ENCODE measurements around the gene VEPH1.

The VEPH1 gene

GRCh38 chr3:157347577-157348303, 155.5 kb downstream of the VEPH1 start:
- no peak for DNase-seq
- Histone ChIP-seq H3K27me3 (replicated peaks) (no peaks in the 10 kb centered on the region), H3K27ac (no peak overlapping the region), H3K4me3 (ENCODE audit: low read depth, low read length) (no peak overlapping the region), H3K36me3 (replicated peaks) (no peaks in the 10 kb centered on the region)
- in situ Hi-C loops (cut with HindIII; ENCODE audit: low pct_ligation_motif_present, low sequenced_read_pairs): no loop called here
- TF ChIP-seq CTCF (IDR thresholded peaks at IDR 0.05; ENCODE audit: low read depth, low read length, missing control alignments): peak; percentile 62

- no peaks in the 10 kb centered on the region for H3K36me3 ChIP-seq (replicated peaks)
- in situ Hi-C loops (cut with HindIII; ENCODE audit: low pct_ligation_motif_present, low sequenced_read_pairs): no loop called here
- H3K27me3 ChIP-seq (replicated peaks): no peaks in the 10 kb centered on the region
- H3K27ac ChIP-seq: peak overlapping the region; percentile 31
- H3K4me3 ChIP-seq (ENCODE audit: low read depth, low read length): no peak overlapping the region
- DNase-seq: no peak
- TF ChIP-seq CTCF (IDR thresholded peaks at IDR 0.05; ENCODE audit: low read depth, low read length, missing control alignments): no peak
Observed at GRCh38 chr3:157336252-157337009, 166.8 kb downstream of the VEPH1 start.

GRCh38 chr3:157335233-157336076, 167.8 kb downstream of the VEPH1 start:
- TF ChIP-seq CTCF (IDR thresholded peaks at IDR 0.05; ENCODE audit: low read depth, low read length, missing control alignments): no peak
- H3K36me3 ChIP-seq (replicated peaks): no peaks in the 10 kb centered on the region
- no peaks in the 10 kb centered on the region for H3K27me3 ChIP-seq (replicated peaks)
- peak overlapping the region; percentile 31 for H3K27ac ChIP-seq
- DNase-seq: peak; percentile 77
- in situ Hi-C loops (cut with HindIII; ENCODE audit: low pct_ligation_motif_present, low sequenced_read_pairs): no loop called here
- no peak overlapping the region for H3K4me3 ChIP-seq (ENCODE audit: low read depth, low read length)

- Histone ChIP-seq H3K36me3 (replicated peaks) (no peaks in the 10 kb centered on the region), H3K4me3 (ENCODE audit: low read depth, low read length) (no peak overlapping the region), H3K27ac (no peak overlapping the region), H3K27me3 (replicated peaks) (no peaks in the 10 kb centered on the region)
- in situ Hi-C loops (cut with HindIII; ENCODE audit: low pct_ligation_motif_present, low sequenced_read_pairs): no loop called here
- TF ChIP-seq CTCF (IDR thresholded peaks at IDR 0.05; ENCODE audit: low read depth, low read length, missing control alignments): no peak
- peak; percentile 45 for DNase-seq
Observed at GRCh38 chr3:157333551-157333991, 169.6 kb downstream of the VEPH1 start.

- Histone ChIP-seq H3K4me3 (ENCODE audit: low read depth, low read length) (no peak overlapping the region), H3K36me3 (replicated peaks) (no peaks in the 10 kb centered on the region), H3K27ac (no peak overlapping the region), H3K27me3 (replicated peaks) (no peaks in the 10 kb centered on the region)
- in situ Hi-C loops (cut with HindIII; ENCODE audit: low pct_ligation_motif_present, low sequenced_read_pairs): no loop called here
- TF ChIP-seq CTCF (IDR thresholded peaks at IDR 0.05; ENCODE audit: low read depth, low read length, missing control alignments): no peak
- no peak for DNase-seq
Observed at GRCh38 chr3:157330206-157330605, 173.0 kb downstream of the VEPH1 start.

All from brain microvascular endothelial cell (primary cell).